ENCODE measurements around the gene NACC1. TPM values are rescaled to one million over a fixed set of nuclear protein-coding genes. Genes with fewer than 3 reads are reported as not detected.

The NACC1 gene
- total RNA-seq, 1 donor from 2014 or later = 99.4 TPM

DNA sequence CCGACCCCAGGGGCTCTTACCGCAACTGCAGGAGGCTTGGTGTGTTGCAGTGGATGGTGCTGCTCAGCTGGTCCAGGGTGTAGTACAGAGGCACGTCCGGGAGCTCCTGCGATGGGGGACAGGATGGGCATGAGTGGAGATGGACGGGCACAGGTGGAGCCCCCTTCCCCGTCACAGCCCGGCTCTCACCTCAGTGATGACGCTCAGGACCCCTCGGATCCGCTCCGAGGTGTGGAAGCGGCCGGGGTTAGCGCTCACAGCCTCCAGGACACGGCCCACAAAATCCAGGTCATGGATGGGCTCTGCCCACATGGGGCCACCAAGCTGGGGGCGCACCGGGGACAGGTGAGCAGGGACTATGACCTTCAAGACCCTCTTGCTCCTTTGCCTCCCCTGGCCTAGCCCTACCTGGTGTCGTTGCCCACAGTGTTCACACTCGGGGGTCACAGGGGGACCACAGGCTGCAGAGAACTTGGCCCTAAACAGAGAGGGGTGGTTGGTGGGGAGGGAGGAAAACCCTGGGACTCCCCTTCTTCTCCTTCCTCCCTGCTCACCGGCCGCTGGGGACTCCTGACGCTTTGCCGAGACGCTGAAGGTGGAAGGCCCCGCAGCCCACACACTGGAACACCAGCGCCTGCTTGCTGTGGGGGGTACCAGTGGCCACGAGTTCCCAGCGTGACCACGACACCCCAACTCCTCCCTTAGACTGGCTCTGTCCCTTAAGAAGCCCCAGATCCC lies 8.5 kb upstream of the NACC1 start:
- H3K4me3 Mint-ChIP-seq = no peak overlapping the region
- no peaks in the 10 kb centered on the region for H3K4me1 Mint-ChIP-seq

DNA sequence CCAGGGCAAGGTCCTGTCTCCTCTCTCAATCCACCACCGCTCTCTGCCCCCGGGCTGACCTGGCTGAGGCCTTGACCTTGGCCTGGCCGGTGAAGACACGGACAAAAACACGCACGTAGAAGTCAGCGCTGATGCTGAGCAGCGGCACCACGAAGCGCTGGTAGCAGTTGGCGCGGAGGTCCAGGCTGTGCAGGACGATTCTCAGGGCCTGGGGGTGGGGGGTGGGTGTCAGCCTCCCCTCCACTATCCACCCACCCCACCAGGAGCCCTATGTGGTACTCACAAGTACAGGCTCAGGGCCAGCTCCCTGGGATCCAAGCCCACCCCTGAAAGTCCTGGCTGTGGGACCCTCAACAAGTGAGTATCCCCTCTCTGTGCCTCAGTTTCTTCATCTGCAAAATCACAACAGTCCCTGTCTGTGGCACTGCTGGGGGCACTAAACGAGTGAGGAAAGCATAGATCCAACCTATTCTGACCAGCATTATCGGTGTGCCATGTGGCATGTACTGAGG lies 7.9 kb upstream of the NACC1 start:
- no peaks in the 10 kb centered on the region for H3K4me1 Mint-ChIP-seq
- no peaks in the 10 kb centered on the region for H3K9me3 Mint-ChIP-seq
- DNase-seq (ENCODE audit: low read depth, low spot score) = no peak
- no peaks in the 10 kb centered on the region for H3K27me3 Mint-ChIP-seq (ENCODE audit: low read depth)
- TF ChIP-seq, protein P1, sequence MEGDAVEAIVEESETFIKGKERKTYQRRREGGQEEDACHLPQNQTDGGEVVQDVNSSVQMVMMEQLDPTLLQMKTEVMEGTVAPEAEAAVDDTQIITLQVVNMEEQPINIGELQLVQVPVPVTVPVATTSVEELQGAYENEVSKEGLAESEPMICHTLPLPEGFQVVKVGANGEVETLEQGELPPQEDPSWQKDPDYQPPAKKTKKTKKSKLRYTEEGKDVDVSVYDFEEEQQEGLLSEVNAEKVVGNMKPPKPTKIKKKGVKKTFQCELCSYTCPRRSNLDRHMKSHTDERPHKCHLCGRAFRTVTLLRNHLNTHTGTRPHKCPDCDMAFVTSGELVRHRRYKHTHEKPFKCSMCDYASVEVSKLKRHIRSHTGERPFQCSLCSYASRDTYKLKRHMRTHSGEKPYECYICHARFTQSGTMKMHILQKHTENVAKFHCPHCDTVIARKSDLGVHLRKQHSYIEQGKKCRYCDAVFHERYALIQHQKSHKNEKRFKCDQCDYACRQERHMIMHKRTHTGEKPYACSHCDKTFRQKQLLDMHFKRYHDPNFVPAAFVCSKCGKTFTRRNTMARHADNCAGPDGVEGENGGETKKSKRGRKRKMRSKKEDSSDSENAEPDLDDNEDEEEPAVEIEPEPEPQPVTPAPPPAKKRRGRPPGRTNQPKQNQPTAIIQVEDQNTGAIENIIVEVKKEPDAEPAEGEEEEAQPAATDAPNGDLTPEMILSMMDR (conservative IDR thresholded peaks at IDR 0.05) = no peak
- H3K4me3 Mint-ChIP-seq = no peak overlapping the region
- no peaks in the 10 kb centered on the region for H3K36me3 Mint-ChIP-seq (ENCODE audit: low read depth)
- H3K27ac Mint-ChIP-seq (ENCODE audit: unreplicated experiment) = no peak overlapping the region

More for the DNA sequence above, 8.5 kb upstream of the NACC1 start:
- TF ChIP-seq, protein P1 (conservative IDR thresholded peaks at IDR 0.05) = no peak
- Mint-ChIP-seq H3K27me3 (ENCODE audit: low read depth) (no peaks in the 10 kb centered on the region), H3K36me3 (ENCODE audit: low read depth) (no peaks in the 10 kb centered on the region), H3K9me3 (no peaks in the 10 kb centered on the region), H3K27ac (ENCODE audit: unreplicated experiment) (no peak overlapping the region)
- DNase-seq (ENCODE audit: low read depth, low spot score) = no peak

DNA sequence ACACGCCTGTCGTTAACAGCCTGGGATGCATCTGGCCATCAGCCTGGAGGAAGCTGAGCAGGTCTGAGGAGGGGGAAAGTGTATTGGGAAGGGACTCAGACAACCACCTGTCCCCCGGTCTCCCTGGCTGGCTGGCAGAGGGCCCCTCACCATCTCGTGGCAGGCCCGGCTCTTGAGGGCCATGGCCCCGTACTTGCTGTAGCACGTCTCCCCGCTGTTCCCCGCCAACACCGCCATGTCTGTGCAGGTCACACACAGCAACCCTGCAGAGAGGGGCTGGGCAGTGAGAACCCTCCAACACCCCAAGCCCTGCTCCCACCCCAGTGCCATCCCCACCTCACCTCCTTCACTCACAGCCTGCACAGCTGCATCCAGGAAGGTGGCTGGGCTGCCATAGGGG lies 5.5 kb upstream of the NACC1 start:
- DNase-seq (ENCODE audit: low read depth, low spot score) = no peak
- Mint-ChIP-seq H3K4me1 (peaks cover 17% of the 10 kb centered on the region), H3K36me3 (ENCODE audit: low read depth) (no peaks in the 10 kb centered on the region), H3K27ac (ENCODE audit: unreplicated experiment) (no peak overlapping the region), H3K4me3 (no peak overlapping the region), H3K9me3 (no peaks in the 10 kb centered on the region), H3K27me3 (ENCODE audit: low read depth) (peaks cover 2% of the 10 kb centered on the region)
- TF ChIP-seq, protein P1 (conservative IDR thresholded peaks at IDR 0.05) = no peak

DNA sequence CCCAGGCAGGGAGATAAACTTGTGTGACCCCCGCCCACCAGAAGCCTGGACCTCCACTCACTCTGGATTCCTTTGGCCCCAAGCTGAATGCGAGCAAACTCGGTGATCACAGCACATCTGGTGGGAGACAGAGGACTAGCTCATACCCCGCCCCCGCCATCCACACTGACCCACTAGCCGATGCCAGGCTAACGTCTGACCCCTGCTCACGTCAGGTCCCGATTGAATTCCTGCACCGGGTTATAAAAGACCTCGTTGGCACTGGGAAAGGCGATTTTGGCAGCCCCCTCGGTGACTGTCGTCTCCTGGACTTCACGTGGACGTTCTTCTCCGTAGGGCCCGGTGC lies 2.2 kb upstream of the NACC1 start:
- DNase-seq (ENCODE audit: low read depth, low spot score) = no peak
- H3K27ac Mint-ChIP-seq (ENCODE audit: unreplicated experiment) = peak overlapping the region; percentile 95
- no peaks in the 10 kb centered on the region for H3K9me3 Mint-ChIP-seq
- TF ChIP-seq, protein P1 (conservative IDR thresholded peaks at IDR 0.05) = no peak
- peaks cover 2% of the 10 kb centered on the region for H3K27me3 Mint-ChIP-seq (ENCODE audit: low read depth)
- H3K4me1 Mint-ChIP-seq = peaks cover 33% of the 10 kb centered on the region
- H3K4me3 Mint-ChIP-seq = peak overlapping the region; percentile 99
- H3K36me3 Mint-ChIP-seq (ENCODE audit: low read depth) = no peaks in the 10 kb centered on the region

DNA sequence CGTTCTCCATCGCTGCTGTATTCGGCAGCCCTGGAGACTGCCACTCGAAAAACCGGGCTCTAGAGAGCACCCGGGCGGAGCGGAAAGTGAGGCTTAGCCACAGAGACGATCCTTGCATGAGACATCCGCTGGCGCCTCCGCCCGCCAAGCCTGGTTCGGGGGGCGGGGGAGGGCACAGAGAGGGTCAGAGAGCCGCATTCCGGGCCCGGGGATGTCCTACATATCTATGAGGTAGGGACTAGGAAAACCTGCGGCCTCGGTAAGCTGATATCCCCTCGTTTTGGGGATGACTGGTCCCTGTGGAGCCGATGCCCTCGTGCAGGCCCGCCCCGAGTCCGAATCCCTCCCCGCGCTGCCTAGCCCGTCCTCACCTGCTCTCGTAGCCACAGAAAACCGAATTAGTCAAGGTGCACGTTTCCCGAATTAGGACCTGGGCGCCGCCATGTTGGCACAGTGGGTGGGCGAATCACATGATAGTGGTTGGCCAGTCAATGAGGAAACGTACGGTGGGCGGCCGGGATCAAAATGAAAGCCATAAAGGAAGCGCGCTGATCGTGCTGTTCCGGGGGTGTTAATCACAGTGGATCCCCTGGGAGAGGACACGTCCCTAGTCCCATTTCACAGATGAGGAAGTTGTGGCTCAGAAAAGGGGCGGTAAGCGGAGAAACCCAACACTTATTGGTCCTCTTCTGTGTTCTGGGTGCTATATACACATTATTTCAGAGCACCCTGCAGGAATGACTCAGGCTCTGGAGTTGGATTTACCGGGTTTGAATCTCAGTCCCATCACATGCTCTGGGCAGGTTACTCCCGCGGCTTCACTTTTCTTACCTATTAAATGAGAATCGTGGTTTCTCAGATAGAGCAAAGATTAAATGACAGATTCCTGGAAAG lies 1.5 kb upstream of the NACC1 start, which contains the start of gene TRMT1:
TSS of gene TRMT1 (minus strand) at position 459 of the 894 bp plus-strand sequence. CDS start at position 118, 341 bp downstream.
- peaks cover 33% of the 10 kb centered on the region for H3K4me1 Mint-ChIP-seq
- peak; percentile 90 for DNase-seq (ENCODE audit: low read depth, low spot score)
- no peaks in the 10 kb centered on the region for H3K9me3 Mint-ChIP-seq
- peak within 1 kb of the TSS; percentile 95 for H3K27ac Mint-ChIP-seq (ENCODE audit: unreplicated experiment)
- TF ChIP-seq, protein P1 (conservative IDR thresholded peaks at IDR 0.05) = no peak
- H3K27me3 Mint-ChIP-seq (ENCODE audit: low read depth) = peaks cover 2% of the 10 kb centered on the region
- no peaks in the 10 kb centered on the region for H3K36me3 Mint-ChIP-seq (ENCODE audit: low read depth)
- peak within 1 kb of the TSS; percentile 99 for H3K4me3 Mint-ChIP-seq
